HG03139 (cell line): ENCODE results near the gene PLSCR1.
"Not testable (repeated sequence)": the region's sequence is repeated elsewhere in the genome, so short reads cannot be mapped to it uniquely, and the experiment has no call there.

Source experiments
- ATAC-seq: cut with Tn5 transposase; IDR thresholded peaks from one replicate; pipeline ENCODE4 v1.9.1; 2021; ENCODE audit not compliant: unreplicated experiment

The PLSCR1 gene

GRCh38 chr3:146485297-146485696 lies 59.1 kb downstream of the PLSCR1 start:
- ATAC-seq = no peak

- ATAC-seq = no peak
Observed at GRCh38 chr3:146476094-146476740, 68.2 kb downstream of the PLSCR1 start.

GRCh38 chr3:146474976-146475375 lies 69.4 kb downstream of the PLSCR1 start:
- not testable (repeated sequence) for ATAC-seq

- no peak for ATAC-seq
Observed at GRCh38 chr3:146473726-146474125, 70.7 kb downstream of the PLSCR1 start.

- ATAC-seq = no peak
Observed at GRCh38 chr3:146472611-146473010, 71.8 kb downstream of the PLSCR1 start.

GRCh38 chr3:146471012-146471411 lies 73.4 kb downstream of the PLSCR1 start:
- ATAC-seq = no peak

- no peak for ATAC-seq
Observed at GRCh38 chr3:146470425-146470990, 73.9 kb downstream of the PLSCR1 start.

GRCh38 chr3:146469150-146470017 lies 75.0 kb downstream of the PLSCR1 start, which contains the start of gene PLSCR2:
TSS of gene PLSCR2 (minus strand) at chr3:146469561. CDS start at chr3:146459904, 9,657 bp downstream.
- ATAC-seq = peak; percentile 98

GRCh38 chr3:146468671-146469149 lies 75.7 kb downstream of the PLSCR1 start:
- no peak for ATAC-seq

GRCh38 chr3:146468234-146468633 lies 76.2 kb downstream of the PLSCR1 start:
- no peak for ATAC-seq

- no peak for ATAC-seq
Observed at GRCh38 chr3:146466604-146467003, 77.8 kb downstream of the PLSCR1 start.

GRCh38 chr3:146465693-146466465 lies 78.5 kb downstream of the PLSCR1 start:
- no peak for ATAC-seq
